PC-9 (cell line): ENCODE results near the gene POU2F3. TPM values are rescaled to one million over a fixed set of nuclear protein-coding genes. Genes with fewer than 3 reads are reported as not detected.
A peak's percentile ranks its signal among the peaks of the same experiment; 100 is the strongest.

Source experiments
- BruUV-seq: library from RNA; stranded (reverse); fragments of 400-500 nt; replicated peaks from 2 replicates; lab custom pipeline; 2021; lab: Mats Ljungman, UMichigan
- CTCF ChIA-PET: fragments of 300-600 bp; sonication (Branson Sonifier 250); formaldehyde crosslinking; loops from one replicate; lab custom pipeline; 2022; ENCODE audit warnings: antibody characterized with exemption; lab: Charles Lee
- POLR2A ChIA-PET: fragments of 300-600 bp; sonication (Branson Sonifier 250); formaldehyde crosslinking; loops from one replicate; lab custom pipeline; 2022; ENCODE audit warnings: antibody characterized with exemption; ENCODE audit not compliant: unreplicated experiment; lab: Charles Lee
- DNase-seq, 2 experiments: peaks; one replicate each; pipeline versions ENCODE4 v3.0.0 to v3.0.0-alpha.2; 2015 to 2022; ENCODE audit warnings: mixed read lengths in 1 of 2
- H2AFZ ChIP-seq: fragments of 200-600 bp; sonication (generic); 2 replicates; pipeline ENCODE4 v1.8.1; 2017; ENCODE audit warnings: antibody characterized with exemption
- H3F3A ChIP-seq: fragments of 200-600 bp; sonication (generic); 2 replicates; pipeline ENCODE4 v1.8.1; 2017; ENCODE audit warnings: antibody characterized with exemption, mild to moderate bottlenecking, low read depth; ENCODE audit not compliant: insufficient read depth
- H3K27ac ChIP-seq: fragments of 200-600 bp; sonication (generic); 2 replicates; pipeline ENCODE4 v1.6.1; 2016; ENCODE audit warnings: mixed run types
- H3K27me3 ChIP-seq: fragments of 200-600 bp; sonication (generic); 2 replicates; pipeline ENCODE4 v1.6.1; 2016; ENCODE audit warnings: low read depth, mixed run types; ENCODE audit not compliant: insufficient read depth
- H3K36me3 ChIP-seq: fragments of 200-600 bp; sonication (generic); 2 replicates; pipeline ENCODE4 v1.6.1; 2016; ENCODE audit warnings: low read depth, mixed run types
- H3K4me1 ChIP-seq: fragments of 200-600 bp; sonication (generic); replicated peaks from 2 replicates; pipeline ENCODE4 v1.6.1; 2016; ENCODE audit warnings: mixed run types; ENCODE audit not compliant: insufficient read depth
- H3K4me2 ChIP-seq: fragments of 200-600 bp; sonication (generic); 2 replicates; pipeline ENCODE4 v1.6.1; 2017; ENCODE audit warnings: mixed run types
- H3K4me3 ChIP-seq: fragments of 200-600 bp; sonication (generic); 2 replicates; pipeline ENCODE4 v1.6.1; 2016; ENCODE audit warnings: mixed run types
- H3K79me2 ChIP-seq: fragments of 200-600 bp; sonication (generic); 2 replicates; pipeline ENCODE4 v1.6.1; 2017; ENCODE audit warnings: low read depth, mixed run types
- H3K9me2 ChIP-seq: fragments of 200-600 bp; sonication (generic); 2 replicates; pipeline ENCODE4 v1.8.1; 2017; ENCODE audit warnings: mild to moderate bottlenecking; ENCODE audit not compliant: insufficient read depth
- H3K9me3 ChIP-seq: fragments of 200-600 bp; sonication (generic); 2 replicates; pipeline ENCODE4 v1.8.1; 2016; ENCODE audit warnings: low read depth; ENCODE audit not compliant: insufficient read depth
- H4K20me1 ChIP-seq: fragments of 200-600 bp; sonication (generic); 2 replicates; pipeline ENCODE4 v1.8.1; 2017; ENCODE audit not compliant: insufficient read depth
- CTCF ChIP-seq: fragments of 200-600 bp; sonication (generic); conservative IDR thresholded peaks from 2 replicates; pipeline ENCODE4 v1.6.1; 2017; ENCODE audit warnings: mixed run types, antibody characterized with exemption, mild to moderate bottlenecking, moderate library complexity
- EZH2 ChIP-seq: fragments of 200-600 bp; sonication (generic); IDR thresholded peaks from 2 replicates; pipeline ENCODE4 v1.8.0; 2017; ENCODE audit warnings: antibody characterized with exemption, low read depth
- intact Hi-C: fragments of 100-400 bp; cut with micrococcal nuclease; formaldehyde crosslinking; loops from one replicate; pipeline ENCODE4 v1.10.0; 2022; ENCODE audit not compliant: unreplicated experiment
- total RNA-seq: library from RNA; stranded (reverse); gene quantifications from 2 replicates; pipeline ENCODE4 v1.2.3, GENCODE V29; 2021

The POU2F3 gene
- total RNA-seq, 1 experiment from 2014 or later = 2.9 TPM

GRCh38 chr11:120233207-120233803, 6.6 kb upstream of the POU2F3 start:
- H3K9me2 ChIP-seq = no peaks in the 10 kb centered on the region
- H2AFZ ChIP-seq = no peak overlapping the region
- no peak overlapping the region for H3K4me3 ChIP-seq
- peaks cover 15% of the 10 kb centered on the region for H3K4me1 ChIP-seq
- no peak for DNase-seq
- BruUV-seq = no TSS peak
- peaks cover 29% of the 10 kb centered on the region; the same call in 1 of the 2 replicates for H3F3A ChIP-seq
- no peak overlapping the region for H3K27ac ChIP-seq
- H3K79me2 ChIP-seq = no peaks in the 10 kb centered on the region
- no peaks in the 10 kb centered on the region for H3K36me3 ChIP-seq
- ChIA-PET CTCF (interaction anchor here (0.8 kb wide), 1 partner anchor 67 kb away, joined by 3 read pairs; no protein-coding TSS in a partner anchor), POLR2A (interaction anchor here (0.6 kb wide), 1 partner anchor 691 kb away, joined by 3 read pairs; no protein-coding TSS in a partner anchor)
- H3K9me3 ChIP-seq = no peaks in the 10 kb centered on the region
- intact Hi-C loops = loop anchor here (10.0 kb wide), 3 partner anchors 451 to 961 kb away; no protein-coding TSS in a partner anchor
- no peak for TF ChIP-seq EZH2
- no peak for TF ChIP-seq CTCF
- no peaks in the 10 kb centered on the region for H4K20me1 ChIP-seq
- H3K27me3 ChIP-seq = no peaks in the 10 kb centered on the region
- H3K4me2 ChIP-seq = no peak overlapping the region

- DNase-seq = peak; percentile 70 to 77
- POLR2A ChIA-PET = no interaction called here
- H3K9me3 ChIP-seq = no peaks in the 10 kb centered on the region
- no peak overlapping the region for H3K4me3 ChIP-seq
- H3K4me1 ChIP-seq = peaks cover 15% of the 10 kb centered on the region
- no peaks in the 10 kb centered on the region for H3K79me2 ChIP-seq
- H3K4me2 ChIP-seq = no peak overlapping the region
- no peak overlapping the region for H2AFZ ChIP-seq
- H3K27me3 ChIP-seq = peaks cover 4% of the 10 kb centered on the region; the same call in 1 of the 2 replicates
- peak; percentile 97 for TF ChIP-seq CTCF
- TF ChIP-seq EZH2 = no peak
- no peaks in the 10 kb centered on the region for H4K20me1 ChIP-seq
- no peaks in the 10 kb centered on the region for H3K36me3 ChIP-seq
- CTCF ChIA-PET = interaction anchor here (1.5 to 2.7 kb wide), 3 partner anchors 65 to 69 kb away, joined by 5 to 22 read pairs (median 8); no protein-coding TSS in a partner anchor
- H3F3A ChIP-seq = peaks cover 26% of the 10 kb centered on the region; the same call in 1 of the 2 replicates
- intact Hi-C loops = loop anchor here (1.0 to 10.0 kb wide), 6 partner anchors 65 to 960 kb away; partner anchors contain the start of gene GRIK4
- H3K27ac ChIP-seq = no peak overlapping the region
- H3K9me2 ChIP-seq = no peaks in the 10 kb centered on the region
- no TSS peak for BruUV-seq
These were observed 4.8 kb upstream of the POU2F3 start for GRCh38 chr11:120235024-120235628.

GRCh38 chr11:120236169-120237107, 3.5 kb upstream of the POU2F3 start:
- no peaks in the 10 kb centered on the region for H3K9me3 ChIP-seq
- H3F3A ChIP-seq = peaks cover 25% of the 10 kb centered on the region; the same call in 1 of the 2 replicates
- no peaks in the 10 kb centered on the region for H3K9me2 ChIP-seq
- ChIA-PET CTCF (interaction anchor here (0.6 to 2.7 kb wide), 7 partner anchors 12 to 449 kb away, joined by 3 to 22 read pairs (median 5); no protein-coding TSS in a partner anchor), POLR2A (no interaction called here)
- no peaks in the 10 kb centered on the region for H3K79me2 ChIP-seq
- no peak for TF ChIP-seq CTCF
- TF ChIP-seq EZH2 = no peak
- intact Hi-C loops = loop anchor here (5.0 to 10.0 kb wide), 4 partner anchors 196 to 958 kb away; no protein-coding TSS in a partner anchor
- peaks cover 15% of the 10 kb centered on the region for H3K4me1 ChIP-seq
- peaks cover 10% of the 10 kb centered on the region; the same call in 1 of the 2 replicates for H3K27me3 ChIP-seq
- H2AFZ ChIP-seq = no peak overlapping the region
- DNase-seq = peak in 1 of 2 experiments; percentile 95
- no peaks in the 10 kb centered on the region for H4K20me1 ChIP-seq
- no peak overlapping the region for H3K4me2 ChIP-seq
- TSS peak; percentile 100 for BruUV-seq
- H3K27ac ChIP-seq = no peak overlapping the region
- H3K36me3 ChIP-seq = no peaks in the 10 kb centered on the region
- H3K4me3 ChIP-seq = no peak overlapping the region
